Measurements from ENCODE around the gene FOXP4. TPM values are rescaled to one million over a fixed set of nuclear protein-coding genes. Genes with fewer than 3 reads are reported as not detected.
A peak's percentile ranks its signal among the peaks of the same experiment; 100 is the strongest.

The FOXP4 gene
- polyA plus RNA-seq, 1 donor: 129 TPM

- DNase-seq: no peak
- no peaks in the 10 kb centered on the region for H3K9me3 ChIP-seq (ENCODE audit: control insufficient read depth, low read depth, low read length)
- H3K4me1 ChIP-seq (ENCODE audit: control insufficient read depth, insufficient read depth, low read length): peaks cover 37% of the 10 kb centered on the region
- H3K4me3 ChIP-seq (ENCODE audit: low read length): no peak overlapping the region
- H3K27ac ChIP-seq (ENCODE audit: low read length): no peak overlapping the region
- peaks cover 87% of the 10 kb centered on the region for H3K36me3 ChIP-seq (ENCODE audit: control insufficient read depth, insufficient read depth, low read length)
- WGBS (ENCODE audit: insufficient coverage, low lambda C conversion rate): no CpG with 5 or more reads among the region's 1 CpG
- H3K27me3 ChIP-seq (ENCODE audit: control insufficient read depth, insufficient read depth, low read length): no peaks in the 10 kb centered on the region
These were observed 27.8 kb downstream of the FOXP4 start for GRCh38 chr6:41573985-41574384.

- H3K27ac ChIP-seq (ENCODE audit: low read length): no peak overlapping the region
- H3K9me3 ChIP-seq (ENCODE audit: control insufficient read depth, low read depth, low read length): no peaks in the 10 kb centered on the region
- H3K4me3 ChIP-seq (ENCODE audit: low read length): no peak overlapping the region
- H3K36me3 ChIP-seq (ENCODE audit: control insufficient read depth, insufficient read depth, low read length): peaks cover 82% of the 10 kb centered on the region
- no peaks in the 10 kb centered on the region for H3K27me3 ChIP-seq (ENCODE audit: control insufficient read depth, insufficient read depth, low read length)
- peaks cover 38% of the 10 kb centered on the region for H3K4me1 ChIP-seq (ENCODE audit: control insufficient read depth, insufficient read depth, low read length)
- DNase-seq: no peak
- WGBS (ENCODE audit: insufficient coverage, low lambda C conversion rate): no CpG with 5 or more reads among the region's 2 CpGs
These were observed 29.4 kb downstream of the FOXP4 start for GRCh38 chr6:41575598-41575997.

- Histone ChIP-seq H3K27me3 (ENCODE audit: control insufficient read depth, insufficient read depth, low read length) (no peaks in the 10 kb centered on the region), H3K36me3 (ENCODE audit: control insufficient read depth, insufficient read depth, low read length) (peaks cover 82% of the 10 kb centered on the region), H3K4me1 (ENCODE audit: control insufficient read depth, insufficient read depth, low read length) (peaks cover 49% of the 10 kb centered on the region), H3K4me3 (ENCODE audit: low read length) (no peak overlapping the region), H3K9me3 (ENCODE audit: control insufficient read depth, low read depth, low read length) (no peaks in the 10 kb centered on the region), H3K27ac (ENCODE audit: low read length) (no peak overlapping the region)
- DNase-seq: no peak
- no CpG with 5 or more reads among the region's 4 CpGs for WGBS (ENCODE audit: insufficient coverage, low lambda C conversion rate)
These were observed 30.5 kb downstream of the FOXP4 start for GRCh38 chr6:41576667-41577066.

- peak overlapping the region; percentile 69 for H3K27ac ChIP-seq (ENCODE audit: low read length)
- DNase-seq: no peak
- peaks cover 58% of the 10 kb centered on the region for H3K4me1 ChIP-seq (ENCODE audit: control insufficient read depth, insufficient read depth, low read length)
- peaks cover 81% of the 10 kb centered on the region for H3K36me3 ChIP-seq (ENCODE audit: control insufficient read depth, insufficient read depth, low read length)
- H3K4me3 ChIP-seq (ENCODE audit: low read length): no peak overlapping the region
- no peaks in the 10 kb centered on the region for H3K9me3 ChIP-seq (ENCODE audit: control insufficient read depth, low read depth, low read length)
- WGBS (ENCODE audit: insufficient coverage, low lambda C conversion rate): 80% methylated on average over 1 of the region's 5 CpGs
- H3K27me3 ChIP-seq (ENCODE audit: control insufficient read depth, insufficient read depth, low read length): no peaks in the 10 kb centered on the region
These were observed 31.4 kb downstream of the FOXP4 start for GRCh38 chr6:41577356-41578216.

DNA sequence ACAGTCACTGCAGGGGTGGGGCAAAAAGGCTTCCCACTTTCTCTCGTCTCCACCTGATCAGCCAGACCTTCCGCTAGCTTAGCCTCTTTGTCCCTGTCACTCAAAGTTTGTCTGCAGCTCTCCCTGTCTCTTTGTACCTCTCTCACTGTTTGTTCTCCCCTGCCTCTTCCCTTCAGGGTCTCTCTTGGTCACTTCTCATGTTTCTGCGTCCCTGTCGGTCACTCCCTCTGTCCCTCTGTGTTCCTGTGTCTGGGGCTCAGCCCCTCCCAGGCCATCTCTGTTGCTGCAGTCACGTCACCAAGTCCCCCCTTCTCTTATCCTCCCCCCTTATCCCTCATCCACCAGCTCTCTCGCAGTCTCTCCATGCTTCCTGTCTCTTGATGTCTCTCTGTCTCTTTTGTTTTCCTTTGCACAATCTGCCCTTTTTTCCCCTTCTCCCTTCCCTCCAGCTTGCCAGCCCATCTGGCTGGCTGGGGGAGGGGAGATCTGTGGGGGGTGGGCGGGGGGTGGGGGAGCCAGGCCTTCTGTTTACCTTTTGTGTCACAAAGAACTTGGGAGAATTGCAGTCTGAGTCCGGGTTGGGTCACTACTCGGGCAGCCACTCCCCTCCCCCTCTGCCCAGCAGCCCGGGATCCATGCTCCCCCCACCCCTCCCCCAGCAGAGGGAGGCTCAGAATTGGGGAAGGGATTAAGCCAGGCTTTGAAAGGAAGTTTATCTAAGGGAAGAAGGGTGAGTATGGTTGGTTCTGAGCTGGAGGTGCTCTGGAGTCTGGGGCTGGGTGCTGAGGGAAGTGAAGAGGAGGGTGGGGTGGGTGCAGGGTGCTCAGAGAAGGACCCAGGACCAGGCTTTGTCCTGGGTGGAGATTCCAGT is 32.3 kb downstream of the FOXP4 start:
- H3K36me3 ChIP-seq (ENCODE audit: control insufficient read depth, insufficient read depth, low read length): peaks cover 82% of the 10 kb centered on the region
- H3K9me3 ChIP-seq (ENCODE audit: control insufficient read depth, low read depth, low read length): no peaks in the 10 kb centered on the region
- H3K4me3 ChIP-seq (ENCODE audit: low read length): no peak overlapping the region
- WGBS (ENCODE audit: insufficient coverage, low lambda C conversion rate): 0% methylated on average over 1 of the region's 10 CpGs
- no peaks in the 10 kb centered on the region for H3K27me3 ChIP-seq (ENCODE audit: control insufficient read depth, insufficient read depth, low read length)
- H3K27ac ChIP-seq (ENCODE audit: low read length): peak overlapping the region; percentile 69
- peaks cover 67% of the 10 kb centered on the region for H3K4me1 ChIP-seq (ENCODE audit: control insufficient read depth, insufficient read depth, low read length)
- DNase-seq: peak in 1 of 2 donors; percentile 57

GRCh38 chr6:41579088-41579610 is 33.0 kb downstream of the FOXP4 start:
- Histone ChIP-seq H3K36me3 (ENCODE audit: control insufficient read depth, insufficient read depth, low read length) (peaks cover 82% of the 10 kb centered on the region), H3K9me3 (ENCODE audit: control insufficient read depth, low read depth, low read length) (no peaks in the 10 kb centered on the region), H3K4me3 (ENCODE audit: low read length) (no peak overlapping the region), H3K27me3 (ENCODE audit: control insufficient read depth, insufficient read depth, low read length) (no peaks in the 10 kb centered on the region), H3K27ac (ENCODE audit: low read length) (peak overlapping the region; percentile 20), H3K4me1 (ENCODE audit: control insufficient read depth, insufficient read depth, low read length) (peaks cover 73% of the 10 kb centered on the region)
- DNase-seq: peak in 1 of 2 donors; percentile 59
- WGBS (ENCODE audit: insufficient coverage, low lambda C conversion rate): no CpG with 5 or more reads among the region's 3 CpGs

DNA sequence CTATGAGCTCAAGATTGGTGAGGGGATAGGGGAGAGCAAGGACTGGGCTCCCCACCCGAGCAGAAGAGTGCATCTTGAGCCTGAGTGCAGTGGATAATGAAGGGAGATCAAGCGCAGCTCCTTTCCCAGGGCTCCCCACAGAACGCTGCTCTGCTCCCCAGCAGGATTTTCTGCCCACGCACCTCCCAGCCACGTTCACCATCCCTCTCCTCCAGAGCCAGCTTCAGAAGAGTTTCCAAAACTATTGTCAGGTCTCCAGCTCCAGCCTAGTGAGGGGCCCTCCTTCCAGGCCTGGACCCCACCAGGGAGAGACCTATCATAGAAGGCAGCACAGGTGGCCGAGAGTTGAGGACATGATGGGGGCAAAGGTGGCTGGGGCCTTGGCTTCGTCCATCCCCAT is 34.5 kb downstream of the FOXP4 start:
- H3K4me3 ChIP-seq (ENCODE audit: low read length): no peak overlapping the region
- DNase-seq: no peak
- H3K4me1 ChIP-seq (ENCODE audit: control insufficient read depth, insufficient read depth, low read length): peaks cover 89% of the 10 kb centered on the region
- H3K27me3 ChIP-seq (ENCODE audit: control insufficient read depth, insufficient read depth, low read length): no peaks in the 10 kb centered on the region
- no CpG with 5 or more reads among the region's 7 CpGs for WGBS (ENCODE audit: insufficient coverage, low lambda C conversion rate)
- no peaks in the 10 kb centered on the region for H3K9me3 ChIP-seq (ENCODE audit: control insufficient read depth, low read depth, low read length)
- H3K27ac ChIP-seq (ENCODE audit: low read length): no peak overlapping the region
- peaks cover 81% of the 10 kb centered on the region for H3K36me3 ChIP-seq (ENCODE audit: control insufficient read depth, insufficient read depth, low read length)

DNA sequence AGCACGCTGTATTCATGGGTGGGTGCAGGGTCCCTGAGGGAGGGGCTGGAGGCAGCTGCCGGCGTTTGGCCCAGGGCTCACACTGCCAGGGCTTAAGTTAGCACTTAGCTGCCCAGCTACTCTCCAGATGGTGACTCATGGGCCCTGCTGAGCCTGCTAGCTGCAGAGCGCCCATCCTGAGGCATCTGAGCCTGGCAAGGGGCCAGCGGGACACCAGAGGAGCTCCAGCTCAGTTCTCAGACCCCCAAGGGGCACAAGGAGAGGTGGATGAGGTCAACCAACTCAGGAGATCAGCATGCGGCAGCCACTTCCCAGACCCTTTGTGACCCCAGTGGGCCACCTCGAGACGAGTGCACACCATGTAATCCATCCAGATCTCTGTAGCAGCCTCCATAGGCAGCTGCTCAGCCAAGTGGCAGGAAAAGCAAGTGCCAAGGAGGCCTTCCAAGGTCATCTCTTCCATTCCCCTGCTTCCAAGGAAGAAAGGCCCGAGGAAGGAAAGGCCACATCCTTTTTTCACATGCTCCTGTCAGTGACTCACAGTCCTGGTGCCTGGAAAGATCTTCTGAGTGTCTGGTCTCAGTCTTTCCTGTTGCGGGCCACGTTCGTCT is 35.3 kb downstream of the FOXP4 start:
- no peak overlapping the region for H3K4me3 ChIP-seq (ENCODE audit: low read length)
- H3K4me1 ChIP-seq (ENCODE audit: control insufficient read depth, insufficient read depth, low read length): peaks cover 97% of the 10 kb centered on the region
- DNase-seq: no peak
- no peak overlapping the region for H3K27ac ChIP-seq (ENCODE audit: low read length)
- no peaks in the 10 kb centered on the region for H3K27me3 ChIP-seq (ENCODE audit: control insufficient read depth, insufficient read depth, low read length)
- H3K36me3 ChIP-seq (ENCODE audit: control insufficient read depth, insufficient read depth, low read length): peaks cover 82% of the 10 kb centered on the region
- 67% methylated on average over 2 of the region's 12 CpGs for WGBS (ENCODE audit: insufficient coverage, low lambda C conversion rate)
- no peaks in the 10 kb centered on the region for H3K9me3 ChIP-seq (ENCODE audit: control insufficient read depth, low read depth, low read length)

- no peaks in the 10 kb centered on the region for H3K9me3 ChIP-seq (ENCODE audit: control insufficient read depth, low read depth, low read length)
- no CpG with 5 or more reads among the region's 5 CpGs for WGBS (ENCODE audit: insufficient coverage, low lambda C conversion rate)
- no peak overlapping the region for H3K4me3 ChIP-seq (ENCODE audit: low read length)
- no peaks in the 10 kb centered on the region for H3K27me3 ChIP-seq (ENCODE audit: control insufficient read depth, insufficient read depth, low read length)
- peak overlapping the region; percentile 64 for H3K27ac ChIP-seq (ENCODE audit: low read length)
- DNase-seq: no peak
- H3K36me3 ChIP-seq (ENCODE audit: control insufficient read depth, insufficient read depth, low read length): peaks cover 82% of the 10 kb centered on the region
- peaks cover 97% of the 10 kb centered on the region for H3K4me1 ChIP-seq (ENCODE audit: control insufficient read depth, insufficient read depth, low read length)
These were observed 36.4 kb downstream of the FOXP4 start for GRCh38 chr6:41582540-41582939.

GRCh38 chr6:41583565-41583964 is 37.4 kb downstream of the FOXP4 start:
- H3K4me3 ChIP-seq (ENCODE audit: low read length): no peak overlapping the region
- H3K27me3 ChIP-seq (ENCODE audit: control insufficient read depth, insufficient read depth, low read length): no peaks in the 10 kb centered on the region
- peaks cover 96% of the 10 kb centered on the region for H3K4me1 ChIP-seq (ENCODE audit: control insufficient read depth, insufficient read depth, low read length)
- no peak for DNase-seq
- no peaks in the 10 kb centered on the region for H3K9me3 ChIP-seq (ENCODE audit: control insufficient read depth, low read depth, low read length)
- peak overlapping the region; percentile 64 for H3K27ac ChIP-seq (ENCODE audit: low read length)
- peaks cover 83% of the 10 kb centered on the region for H3K36me3 ChIP-seq (ENCODE audit: control insufficient read depth, insufficient read depth, low read length)
- WGBS (ENCODE audit: insufficient coverage, low lambda C conversion rate): no CpG with 5 or more reads among the region's 1 CpG

Data from large intestine (tissue), 3 donors.